Breast epithelium (tissue), 4 donors: ENCODE measurements around the gene GALNT1. TPM values are rescaled to one million over a fixed set of nuclear protein-coding genes. Genes with fewer than 3 reads are reported as not detected.
"Not testable (repeated sequence)": the region's sequence is repeated elsewhere in the genome, so short reads cannot be mapped to it uniquely, and the experiment has no call there.

Source experiments
- DNase-seq, 2 donors: peaks; one replicate each; pipeline ENCODE4 v3.0.0-alpha.2; 2019; ENCODE audit warnings: low spot score in 2 of 2
- H3K27ac ChIP-seq, 2 donors: fragments of 200-600 bp; sonication (generic) in 1 of 2; one replicate each; pipeline ENCODE4 v1.5.1; 2016 to 2019; ENCODE audit warnings: mild to moderate bottlenecking in 1 of 2
- H3K27me3 ChIP-seq, 2 donors: fragments of 200-600 bp; sonication (generic) in 1 of 2; one replicate each; pipeline versions ENCODE4 v1.5.1 to v1.6.0; 2017 to 2019; ENCODE audit warnings: control low read depth in 1 of 2, mild to moderate bottlenecking in 1 of 2
- H3K36me3 ChIP-seq: fragments of 200-600 bp; one replicate; pipeline ENCODE4 v1.5.1; 2019
- H3K4me1 ChIP-seq, 2 donors: fragments of 200-600 bp; sonication (generic); one replicate each; pipeline ENCODE4 v1.5.1; 2016 to 2019; ENCODE audit warnings: control low read depth in 1 of 2
- H3K4me3 ChIP-seq, 3 donors: fragments of 200-600 bp; sonication (generic); 1 replicate in 2 of 3; 2 replicates in 1 of 3; pipeline ENCODE4 v1.5.1; 2016 to 2019; ENCODE audit warnings: mild to moderate bottlenecking in 3 of 3, moderate library complexity in 2 of 3
- H3K9me3 ChIP-seq, 2 donors: fragments of 200-600 bp; sonication (generic) in 1 of 2; one replicate each; pipeline ENCODE4 v1.5.1; 2016 to 2019; ENCODE audit warnings: control low read depth in 1 of 2
- CTCF ChIP-seq, 3 donors: fragments of 450-650 bp; IDR thresholded peaks; one replicate each; pipeline ENCODE4 v1.5.1; 2016 to 2017; ENCODE audit warnings: antibody characterized with exemption in 3 of 3, mild to moderate bottlenecking in 3 of 3, moderate library complexity in 3 of 3
- POLR2A ChIP-seq: fragments of 450-650 bp; IDR thresholded peaks from one replicate; pipeline ENCODE4 v1.6.1; 2016; ENCODE audit warnings: antibody characterized with exemption, mild to moderate bottlenecking, moderate library complexity
- POLR2AphosphoS5 ChIP-seq, 3 donors: sonication (generic); formaldehyde crosslinking; IDR thresholded peaks; one replicate each; pipeline ENCODE4 v1.6.1; 2017; ENCODE audit warnings: antibody characterized with exemption in 3 of 3
- intact Hi-C: fragments of 100-400 bp; cut with DNase I; formaldehyde crosslinking; loops from one replicate; pipeline ENCODE4 v1.15.1; 2023; ENCODE audit warnings: low total_unique reads
- total RNA-seq, 3 donors: library from RNA; depleted of rRNA; stranded (reverse); fragments of >200 nt; gene quantifications; one replicate each; pipeline ENCODE4 v1.1.0, GENCODE V29; 2016

The GALNT1 gene
- total RNA-seq, 3 donors from 2014 or later, result 34.9 to 60.9 (median 46.5) TPM

- Histone ChIP-seq H3K9me3 (no peaks in the 10 kb centered on the region), H3K4me1 (no peaks in the 10 kb centered on the region), H3K4me3 (no peak overlapping the region), H3K36me3 (no peaks in the 10 kb centered on the region), H3K27me3 (no peaks in the 10 kb centered on the region), H3K27ac (no peak overlapping the region)
- no peak for DNase-seq
- no peak for TF ChIP-seq POLR2AphosphoS5 (IDR thresholded peaks at IDR 0.05)
- no peak for TF ChIP-seq POLR2A
- TF ChIP-seq CTCF (IDR thresholded peaks at IDR 0.05), result no peak
- intact Hi-C loops, result no loop called here
These were observed 11.4 kb upstream of the GALNT1 start for GRCh38 chr18:35570182-35570581.

- intact Hi-C loops, result no loop called here
- H3K4me3 ChIP-seq, result no peak overlapping the region
- H3K27ac ChIP-seq, result no peak overlapping the region
- no peaks in the 10 kb centered on the region for H3K4me1 ChIP-seq
- TF ChIP-seq POLR2A (no peak), CTCF (IDR thresholded peaks at IDR 0.05) (no peak), POLR2AphosphoS5 (IDR thresholded peaks at IDR 0.05) (no peak)
- DNase-seq, result no peak
- H3K9me3 ChIP-seq, result no peaks in the 10 kb centered on the region
- H3K27me3 ChIP-seq, result no peaks in the 10 kb centered on the region
- H3K36me3 ChIP-seq, result no peaks in the 10 kb centered on the region
These were observed 10.4 kb upstream of the GALNT1 start for GRCh38 chr18:35571138-35571537.

- H3K9me3 ChIP-seq, result no peaks in the 10 kb centered on the region
- no peak for DNase-seq
- H3K4me3 ChIP-seq, result no peak overlapping the region
- H3K36me3 ChIP-seq, result no peaks in the 10 kb centered on the region
- TF ChIP-seq CTCF (IDR thresholded peaks at IDR 0.05) (no peak), POLR2A (no peak), POLR2AphosphoS5 (IDR thresholded peaks at IDR 0.05) (no peak)
- H3K27me3 ChIP-seq, result no peaks in the 10 kb centered on the region
- no peaks in the 10 kb centered on the region for H3K4me1 ChIP-seq
- intact Hi-C loops, result no loop called here
- H3K27ac ChIP-seq, result no peak overlapping the region
These were observed 8.9 kb upstream of the GALNT1 start for GRCh38 chr18:35572644-35573043.

GRCh38 chr18:35573531-35573930, 8.0 kb upstream of the GALNT1 start:
- Histone ChIP-seq H3K4me1 (no peaks in the 10 kb centered on the region), H3K9me3 (no peaks in the 10 kb centered on the region), H3K36me3 (no peaks in the 10 kb centered on the region), H3K27ac (no peak overlapping the region), H3K4me3 (no peak overlapping the region), H3K27me3 (no peaks in the 10 kb centered on the region)
- intact Hi-C loops, result no loop called here
- no peak for TF ChIP-seq CTCF (IDR thresholded peaks at IDR 0.05)
- no peak for TF ChIP-seq POLR2AphosphoS5 (IDR thresholded peaks at IDR 0.05)
- TF ChIP-seq POLR2A, result no peak
- DNase-seq, result no peak

- H3K9me3 ChIP-seq, H3K27me3 ChIP-seq, H3K4me3 ChIP-seq, H3K4me1 ChIP-seq, H3K27ac ChIP-seq, H3K36me3 ChIP-seq, DNase-seq, intact Hi-C loops: not testable (repeated sequence)
These were observed 5.2 kb upstream of the GALNT1 start for GRCh38 chr18:35576240-35576845.
